GM21576 (cell line): ENCODE measurements around the gene RAB3D.

Experiments
- ATAC-seq: cut with Tn5 transposase; IDR thresholded peaks from one replicate; pipeline ENCODE4 v1.9.1; 2021; ENCODE audit warnings: mild to moderate bottlenecking, moderate library complexity; ENCODE audit not compliant: unreplicated experiment

RAB3D gene

GRCh38 chr19:11299946-11300810 lies 39.3 kb downstream of the RAB3D start:
- no peak for ATAC-seq

- no peak for ATAC-seq
Observed at GRCh38 chr19:11296264-11296663, 43.2 kb downstream of the RAB3D start.

GRCh38 chr19:11295665-11296245 lies 43.7 kb downstream of the RAB3D start, which contains the start of gene TSPAN16:
Gene TSPAN16 (plus strand): TSS chr19:11296160. CDS start chr19:11296298, 138 bp downstream.
- no peak for ATAC-seq

GRCh38 chr19:11295180-11295579 lies 44.3 kb downstream of the RAB3D start:
- ATAC-seq, result no peak

- no peak for ATAC-seq
Observed at GRCh38 chr19:11293433-11294389, 45.7 kb downstream of the RAB3D start.

- ATAC-seq, result no peak
Observed at GRCh38 chr19:11291991-11292390, 47.5 kb downstream of the RAB3D start.

GRCh38 chr19:11291415-11291814 lies 48.0 kb downstream of the RAB3D start:
- ATAC-seq, result no peak

- no peak for ATAC-seq
Observed at GRCh38 chr19:11290256-11290655, 49.2 kb downstream of the RAB3D start.

GRCh38 chr19:11288349-11288748 lies 51.1 kb downstream of the RAB3D start:
- no peak for ATAC-seq

- ATAC-seq, result no peak
Observed at GRCh38 chr19:11286312-11286974, 53.0 kb downstream of the RAB3D start.

GRCh38 chr19:11284515-11284914 lies 54.9 kb downstream of the RAB3D start:
- ATAC-seq, result no peak

GRCh38 chr19:11281356-11282049 lies 58.0 kb downstream of the RAB3D start:
- no peak for ATAC-seq

GRCh38 chr19:11279505-11280236 lies 59.8 kb downstream of the RAB3D start:
- ATAC-seq, result no peak

GRCh38 chr19:11278670-11279069 lies 60.8 kb downstream of the RAB3D start:
- no peak for ATAC-seq

GRCh38 chr19:11274533-11275086 lies 64.8 kb downstream of the RAB3D start:
- ATAC-seq, result no peak

- no peak for ATAC-seq
Observed at GRCh38 chr19:11273989-11274388, 65.5 kb downstream of the RAB3D start.

GRCh38 chr19:11273296-11273695 lies 66.2 kb downstream of the RAB3D start:
- ATAC-seq, result no peak
